Left ventricle myocardium inferior (tissue), 1 donor: ENCODE data around the gene CCL2. TPM values are rescaled to one million over a fixed set of nuclear protein-coding genes. Genes with fewer than 3 reads are reported as not detected.
A peak's percentile ranks its signal among the peaks of the same experiment; 100 is the strongest.

Experiments used
- DNase-seq: peaks from one replicate; pipeline ENCODE4 v3.0.0-alpha.2; 2020
- H3K27ac ChIP-seq: fragments of 200-600 bp; replicated peaks from 2 replicates; pipeline ENCODE4 v1.8.0; 2021
- H3K27me3 ChIP-seq: fragments of 200-600 bp; 2 replicates; pipeline ENCODE4 v1.8.0; 2021; ENCODE audit warnings: low read depth
- H3K36me3 ChIP-seq: fragments of 200-600 bp; 2 replicates; pipeline ENCODE4 v1.8.0; 2021
- H3K4me1 ChIP-seq: fragments of 200-600 bp; 2 replicates; pipeline ENCODE4 v1.8.0; 2021
- H3K4me3 ChIP-seq: fragments of 200-600 bp; 2 replicates; pipeline ENCODE4 v1.8.0; 2021; ENCODE audit warnings: mild to moderate bottlenecking, moderate library complexity
- H3K9me3 ChIP-seq: fragments of 200-600 bp; replicated peaks from 2 replicates; pipeline ENCODE4 v1.8.0; 2021
- CTCF ChIP-seq: fragments of 200-600 bp; IDR thresholded peaks from 2 replicates; pipeline ENCODE4 v1.8.0; 2021; ENCODE audit warnings: antibody characterized with exemption, mild to moderate bottlenecking, borderline replicate concordance
- intact Hi-C: fragments of 100-400 bp; cut with micrococcal nuclease; formaldehyde crosslinking; loops from one replicate; pipeline ENCODE4 v1.11.0; 2022
- total RNA-seq: library from RNA; stranded (reverse); fragmentation: NEBNext Ultra II Directional; extraction: Animal tissue kit (Norgen Biotek cat#: 25700); gene quantifications from one replicate; pipeline ENCODE4 v1.2.1, GENCODE V29; 2021
- donor health status: DM: no; HTN: yes; CAD: no; lungs with severe emphysema.

Gene CCL2
- total RNA-seq, 1 donor from 2014 or later = 24.3 TPM

DNA sequence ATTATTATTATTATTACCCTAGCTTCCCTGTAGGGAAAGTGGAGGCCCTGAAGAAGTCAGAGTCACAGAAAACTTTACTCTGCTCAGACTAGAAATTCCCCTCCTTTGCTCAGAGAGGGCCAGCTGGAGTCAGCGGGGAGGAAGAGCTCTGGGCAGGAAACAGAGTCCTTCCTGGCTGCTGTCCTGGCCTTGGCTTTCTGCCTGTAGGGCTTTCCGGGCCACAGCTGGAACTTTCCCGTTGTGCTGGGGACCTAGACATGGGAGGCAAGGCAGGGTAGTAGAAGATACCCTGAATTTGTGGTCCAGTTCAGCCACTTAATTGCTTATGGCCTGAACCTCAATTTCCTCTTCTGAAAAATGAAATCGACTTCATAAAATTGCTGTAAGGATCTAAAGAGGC is 14.0 kb upstream of the CCL2 start:
- intact Hi-C loops = no loop called here
- Histone ChIP-seq H3K4me1 (peaks cover 84% of the 10 kb centered on the region), H3K36me3 (no peaks in the 10 kb centered on the region), H3K27me3 (no peaks in the 10 kb centered on the region), H3K9me3 (no peaks in the 10 kb centered on the region), H3K27ac (peak overlapping the region; percentile 86), H3K4me3 (no peak overlapping the region)
- TF ChIP-seq CTCF = no peak
- peak; percentile 87 for DNase-seq

GRCh38 chr17:34242587-34243363 is 12.3 kb upstream of the CCL2 start:
- intact Hi-C loops = no loop called here
- H3K36me3 ChIP-seq = no peaks in the 10 kb centered on the region
- no peaks in the 10 kb centered on the region for H3K27me3 ChIP-seq
- no peak overlapping the region for H3K4me3 ChIP-seq
- DNase-seq = no peak
- TF ChIP-seq CTCF = no peak
- no peaks in the 10 kb centered on the region for H3K9me3 ChIP-seq
- H3K4me1 ChIP-seq = peaks cover 68% of the 10 kb centered on the region
- peak overlapping the region; percentile 86 for H3K27ac ChIP-seq

- no peak for DNase-seq
- no peak for TF ChIP-seq CTCF
- no peaks in the 10 kb centered on the region for H3K36me3 ChIP-seq
- peak overlapping the region; percentile 86 for H3K27ac ChIP-seq
- H3K9me3 ChIP-seq = no peaks in the 10 kb centered on the region
- no peak overlapping the region for H3K4me3 ChIP-seq
- peaks cover 68% of the 10 kb centered on the region for H3K4me1 ChIP-seq
- intact Hi-C loops = no loop called here
- no peaks in the 10 kb centered on the region for H3K27me3 ChIP-seq
These were observed 11.4 kb upstream of the CCL2 start for GRCh38 chr17:34243364-34244320.

GRCh38 chr17:34245351-34245905 is 9.7 kb upstream of the CCL2 start:
- H3K27me3 ChIP-seq = no peaks in the 10 kb centered on the region
- H3K36me3 ChIP-seq = no peaks in the 10 kb centered on the region
- intact Hi-C loops = no loop called here
- H3K27ac ChIP-seq = no peak overlapping the region
- no peaks in the 10 kb centered on the region for H3K9me3 ChIP-seq
- H3K4me1 ChIP-seq = peaks cover 68% of the 10 kb centered on the region
- no peak for TF ChIP-seq CTCF
- DNase-seq = no peak
- no peak overlapping the region for H3K4me3 ChIP-seq

- Histone ChIP-seq H3K27ac (no peak overlapping the region), H3K27me3 (no peaks in the 10 kb centered on the region), H3K36me3 (no peaks in the 10 kb centered on the region), H3K4me3 (no peak overlapping the region), H3K4me1 (peaks cover 68% of the 10 kb centered on the region), H3K9me3 (no peaks in the 10 kb centered on the region)
- no peak for DNase-seq
- no peak for TF ChIP-seq CTCF
- intact Hi-C loops = no loop called here
These were observed 8.6 kb upstream of the CCL2 start for GRCh38 chr17:34246446-34246845.
